ENCODE results near the gene GALNT12.

DNA sequence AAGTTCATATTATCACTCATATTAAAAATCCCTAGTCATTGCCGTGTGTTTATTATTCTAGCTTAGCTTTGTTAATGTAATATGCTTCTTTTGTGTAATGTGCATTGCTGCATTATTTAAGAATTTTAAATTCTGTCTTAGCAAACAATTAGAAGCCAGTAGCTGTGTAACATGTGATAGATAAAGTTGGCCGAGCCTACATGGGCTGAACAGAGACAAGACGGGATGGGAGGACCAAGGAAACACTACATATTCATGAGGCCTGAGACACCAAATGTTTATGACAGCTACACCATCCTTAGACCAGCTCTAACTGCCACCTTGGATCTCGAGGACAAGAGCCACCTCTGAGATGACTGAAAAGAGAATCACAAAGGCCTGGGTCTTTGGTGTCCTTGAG lies 85.2 kb downstream of the GALNT12 start:
- TF ChIP-seq CTCF (IDR thresholded peaks at IDR 0.05) (no peak), SIN3A (IDR thresholded peaks at IDR 0.05; ENCODE audit: borderline replicate concordance, insufficient read depth, low read depth, low read length) (no peak)
